GM18873 (cell line): ENCODE measurements around the gene RABGGTA.

Source experiments
- ATAC-seq: cut with Tn5 transposase; IDR thresholded peaks from one replicate; pipeline ENCODE4 v1.9.1; 2021; ENCODE audit warnings: mild to moderate bottlenecking, moderate library complexity, moderate number of reproducible peaks; ENCODE audit not compliant: unreplicated experiment, low FRiP score

The RABGGTA gene

GRCh38 chr14:24271134-24271833 lies at the start of gene RABGGTA:
TSS of gene RABGGTA (minus strand) at chr14:24271597. CDS start at chr14:24271115, 482 bp downstream.
- ATAC-seq, result peak; percentile 75

GRCh38 chr14:24317141-24317928 lies 45.9 kb upstream of the RABGGTA start:
- no peak for ATAC-seq

- no peak for ATAC-seq
Measured at GRCh38 chr14:24316597-24316950, 45.2 kb upstream of the RABGGTA start.

GRCh38 chr14:24315807-24316596 lies 44.6 kb upstream of the RABGGTA start:
- no peak for ATAC-seq

GRCh38 chr14:24315243-24315806 lies 43.9 kb upstream of the RABGGTA start:
- no peak for ATAC-seq

- ATAC-seq, result no peak
Measured at GRCh38 chr14:24314377-24315193, 43.2 kb upstream of the RABGGTA start.

GRCh38 chr14:24313913-24314312 lies 42.5 kb upstream of the RABGGTA start:
- no peak for ATAC-seq

GRCh38 chr14:24312736-24313507 lies 41.5 kb upstream of the RABGGTA start:
- ATAC-seq, result no peak

- ATAC-seq, result no peak
Measured at GRCh38 chr14:24311837-24312615, 40.6 kb upstream of the RABGGTA start.

GRCh38 chr14:24310646-24311604 lies 39.5 kb upstream of the RABGGTA start, which contains the start of gene LTB4R:
TSS of gene LTB4R (plus strand) at chr14:24311502. CDS start at chr14:24315652, 4,150 bp downstream.
- ATAC-seq, result peak; percentile 60

- no peak for ATAC-seq
Measured at GRCh38 chr14:24310265-24310645, 38.9 kb upstream of the RABGGTA start.

- no peak for ATAC-seq
Measured at GRCh38 chr14:24309538-24310264, 38.3 kb upstream of the RABGGTA start, which contains the start of gene LTB4R2. TSS of gene LTB4R2 (plus strand) at chr14:24310140. CDS start at chr14:24310665, 525 bp downstream.

- ATAC-seq, result no peak
Measured at GRCh38 chr14:24308342-24309124, 37.1 kb upstream of the RABGGTA start.

- ATAC-seq, result no peak
Measured at GRCh38 chr14:24307575-24308341, 36.4 kb upstream of the RABGGTA start, which contains the start of gene CIDEB. TSS of gene CIDEB (minus strand) at chr14:24307977. CDS start at chr14:24307858, 119 bp downstream.

- ATAC-seq, result no peak
Measured at GRCh38 chr14:24307156-24307574, 35.8 kb upstream of the RABGGTA start.
